ENCODE results near the gene FCGR2B. TPM values are rescaled to one million over a fixed set of nuclear protein-coding genes. Genes with fewer than 3 reads are reported as not detected.
A peak's percentile ranks its signal among the peaks of the same experiment; 100 is the strongest.
"Not testable (repeated sequence)": the region's sequence is repeated elsewhere in the genome, so short reads cannot be mapped to it uniquely, and the experiment has no call there.

The FCGR2B gene
- not detected for total RNA-seq (2021; fragmentation: NEBNext Ultra II Directional; extraction: Animal tissue kit (Norgen Biotek cat#: 25700))
- long read RNA-seq: 0 reads

DNA sequence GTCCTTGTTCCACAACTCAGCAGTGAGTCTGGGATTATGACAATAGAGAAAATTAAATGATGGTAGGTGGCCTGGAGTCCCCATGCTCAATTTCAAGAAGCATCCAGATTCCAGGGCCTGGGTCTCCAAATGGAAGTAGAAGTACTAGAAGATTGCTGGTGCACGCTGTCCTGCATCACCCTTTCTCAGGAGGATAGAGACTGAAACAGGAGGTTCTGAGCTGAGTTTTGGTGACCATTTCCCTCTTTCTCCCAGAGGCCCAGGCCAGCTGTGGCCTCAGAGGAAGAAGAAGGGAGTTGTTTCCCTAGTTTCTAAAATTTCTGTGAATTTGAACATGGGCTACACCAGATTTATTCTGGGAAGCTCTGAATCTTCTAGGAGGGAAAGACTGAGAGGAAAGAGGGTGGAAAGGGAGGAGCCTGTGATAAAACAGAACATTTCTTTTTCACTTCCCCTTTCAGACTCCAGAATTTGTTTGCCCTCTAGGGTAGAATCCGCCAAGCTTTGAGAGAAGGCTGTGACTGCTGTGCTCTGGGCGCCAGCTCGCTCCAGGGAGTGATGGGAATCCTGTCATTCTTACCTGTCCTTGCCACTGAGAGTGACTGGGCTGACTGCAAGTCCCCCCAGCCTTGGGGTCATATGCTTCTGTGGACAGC is at the start of gene FCGR2B:
Gene FCGR2B (plus strand): TSS at position 460 of the 656 bp plus-strand sequence. CDS start 99 bp downstream, at position 559.
- H3K9me3 Mint-ChIP-seq; H3K27me3 Mint-ChIP-seq (ENCODE audit: insufficient read depth); H3K36me3 Mint-ChIP-seq (ENCODE audit: low read depth); H3K27ac Mint-ChIP-seq; DNase-seq; H3K4me3 Mint-ChIP-seq; H3K4me1 Mint-ChIP-seq (ENCODE audit: low read depth): not testable (repeated sequence)

DNA sequence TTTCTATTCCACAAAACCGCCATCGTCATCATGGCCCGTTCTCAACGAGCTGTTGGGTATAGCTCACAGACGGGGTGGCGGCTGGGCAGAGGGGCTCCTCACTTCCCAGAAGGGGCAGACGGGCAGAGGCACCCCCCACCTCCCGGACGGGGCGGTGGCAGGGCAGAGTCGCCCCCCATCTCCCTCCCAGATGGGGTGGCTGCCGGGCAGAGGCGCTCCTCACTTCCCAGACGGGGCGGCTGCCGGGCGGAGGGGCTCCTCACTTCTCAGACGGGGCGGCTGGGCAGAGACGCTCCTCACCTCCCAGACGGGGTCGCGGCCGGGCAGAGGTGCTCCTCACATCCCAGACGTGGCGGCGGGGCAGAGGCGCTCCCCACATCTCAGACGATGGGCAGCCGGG is 46.5 kb upstream of the FCGR2B start:
- H3K4me3 Mint-ChIP-seq, H3K27ac Mint-ChIP-seq: not testable (repeated sequence)
- H3K4me1 Mint-ChIP-seq (ENCODE audit: low read depth): peaks cover 19% of the 10 kb centered on the region

DNA sequence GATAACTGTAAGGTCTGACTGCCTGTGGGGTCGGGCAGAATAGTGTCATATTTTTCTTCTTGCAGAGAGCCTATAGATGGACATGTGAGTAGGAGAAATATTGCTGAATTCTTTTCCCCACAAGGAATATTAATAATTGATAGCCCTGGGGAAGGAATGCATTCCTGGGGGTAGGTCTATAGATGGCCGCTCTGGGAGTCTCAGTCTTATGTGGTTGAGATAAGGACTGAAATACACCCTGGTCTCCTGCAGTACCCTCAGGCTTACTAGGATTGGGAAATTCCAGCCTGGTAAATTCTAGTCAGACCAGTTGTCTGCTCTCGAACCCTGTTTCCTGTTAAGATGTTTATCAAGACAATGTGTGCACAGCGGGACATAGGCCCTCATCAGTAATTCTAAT is 44.4 kb upstream of the FCGR2B start:
- H3K9me3 Mint-ChIP-seq; H3K4me3 Mint-ChIP-seq; H3K27ac Mint-ChIP-seq; H3K36me3 Mint-ChIP-seq (ENCODE audit: low read depth); H3K27me3 Mint-ChIP-seq (ENCODE audit: insufficient read depth); DNase-seq: not testable (repeated sequence)
- H3K4me1 Mint-ChIP-seq (ENCODE audit: low read depth): peaks cover 11% of the 10 kb centered on the region

More for the DNA sequence above, 46.5 kb upstream of the FCGR2B start:
- H3K27me3 Mint-ChIP-seq (ENCODE audit: insufficient read depth); H3K36me3 Mint-ChIP-seq (ENCODE audit: low read depth); DNase-seq; H3K9me3 Mint-ChIP-seq: not testable (repeated sequence)

DNA sequence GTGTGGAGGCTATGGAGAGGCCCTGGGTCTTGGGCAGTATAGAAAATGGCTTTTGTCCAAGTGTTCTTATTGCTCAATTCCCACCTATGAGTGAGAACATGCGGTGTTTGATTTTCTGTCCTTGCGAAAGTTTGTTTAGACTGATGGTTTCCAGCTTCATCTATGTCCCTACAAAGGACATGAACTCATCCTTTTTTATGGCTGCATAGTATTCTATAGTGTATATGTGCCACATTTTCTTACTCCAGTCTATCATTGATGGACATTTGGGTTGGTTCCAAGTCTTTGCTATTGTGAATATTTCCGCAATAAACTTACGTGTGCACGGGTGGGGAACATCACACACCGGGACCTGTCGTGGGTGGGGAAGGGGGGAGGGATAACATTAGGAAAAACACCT is 42.5 kb upstream of the FCGR2B start:
- H3K36me3 Mint-ChIP-seq (ENCODE audit: low read depth); H3K9me3 Mint-ChIP-seq; H3K4me3 Mint-ChIP-seq; H3K27ac Mint-ChIP-seq; H3K27me3 Mint-ChIP-seq (ENCODE audit: insufficient read depth); DNase-seq: not testable (repeated sequence)
- H3K4me1 Mint-ChIP-seq (ENCODE audit: low read depth): peaks cover 11% of the 10 kb centered on the region

DNA sequence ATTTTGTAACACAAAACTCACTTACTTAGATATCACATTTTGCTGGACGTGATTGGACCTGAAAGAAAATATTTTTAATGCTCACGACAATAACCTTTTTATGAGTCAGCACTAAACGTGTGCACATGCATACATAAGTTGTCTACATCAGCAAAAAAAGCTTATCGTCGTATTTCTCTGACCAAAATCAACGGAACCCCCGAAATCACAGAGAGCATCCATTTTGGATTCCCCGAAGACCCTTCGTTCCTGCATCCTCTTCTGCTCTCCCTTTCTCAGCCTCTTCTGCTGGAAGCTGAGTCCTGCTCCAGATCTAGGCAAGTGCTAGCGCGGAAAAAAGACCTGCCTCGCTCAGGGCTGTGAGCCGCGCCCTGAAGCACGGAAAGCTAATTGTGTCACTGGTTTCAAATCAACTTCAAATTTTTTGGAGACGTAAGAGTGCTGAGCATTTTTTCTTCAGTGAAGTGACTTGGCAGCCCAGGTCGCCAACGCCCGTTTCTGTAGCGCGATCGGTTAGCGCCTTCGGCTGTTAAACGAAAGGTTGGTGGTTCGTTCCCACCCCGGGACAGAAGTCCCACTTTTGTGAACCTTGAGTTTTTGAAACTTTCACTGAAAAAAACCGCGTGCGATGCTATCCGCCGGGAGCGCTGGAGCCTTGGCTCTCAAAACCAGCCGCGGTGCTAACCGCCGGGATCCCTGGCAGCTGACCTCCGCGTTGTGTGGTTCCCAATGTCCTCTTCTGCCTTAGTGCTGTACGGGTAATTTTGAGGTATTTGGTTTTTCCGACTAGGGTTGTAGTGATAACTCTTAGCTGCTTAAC is 41.6 kb upstream of the FCGR2B start:
- H3K36me3 Mint-ChIP-seq (ENCODE audit: low read depth); H3K9me3 Mint-ChIP-seq: not testable (repeated sequence)
- H3K27ac Mint-ChIP-seq: peak overlapping the region; percentile 80
- DNase-seq: peak; percentile 83
- H3K4me1 Mint-ChIP-seq (ENCODE audit: low read depth): peaks cover 11% of the 10 kb centered on the region
- H3K4me3 Mint-ChIP-seq: peak overlapping the region; percentile 94
- H3K27me3 Mint-ChIP-seq (ENCODE audit: insufficient read depth): peaks cover 11% of the 10 kb centered on the region

DNA sequence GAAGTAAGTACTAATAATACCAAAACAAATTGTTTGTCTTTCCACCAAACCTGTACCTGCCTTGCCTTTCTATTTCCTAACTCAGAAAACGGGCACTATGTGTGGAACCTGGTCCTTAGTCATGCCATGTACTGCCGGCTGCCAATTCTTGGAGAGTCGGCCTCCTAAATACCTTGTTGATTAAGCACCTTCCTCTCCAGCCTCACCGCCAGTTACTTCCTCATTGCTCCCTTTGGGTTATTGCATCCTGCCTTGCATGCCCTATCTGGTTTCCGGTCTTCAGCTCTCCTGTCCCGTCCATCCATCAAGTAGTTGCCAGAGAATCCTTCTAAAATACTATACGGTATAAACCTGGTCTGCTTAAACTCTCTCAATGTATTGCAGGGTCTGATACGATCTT is 40.9 kb upstream of the FCGR2B start:
- Mint-ChIP-seq H3K27me3 (ENCODE audit: insufficient read depth) (peaks cover 16% of the 10 kb centered on the region), H3K4me3 (peak overlapping the region; percentile 94), H3K4me1 (ENCODE audit: low read depth) (peaks cover 11% of the 10 kb centered on the region)
- H3K9me3 Mint-ChIP-seq; H3K27ac Mint-ChIP-seq; H3K36me3 Mint-ChIP-seq (ENCODE audit: low read depth); DNase-seq: not testable (repeated sequence)

DNA sequence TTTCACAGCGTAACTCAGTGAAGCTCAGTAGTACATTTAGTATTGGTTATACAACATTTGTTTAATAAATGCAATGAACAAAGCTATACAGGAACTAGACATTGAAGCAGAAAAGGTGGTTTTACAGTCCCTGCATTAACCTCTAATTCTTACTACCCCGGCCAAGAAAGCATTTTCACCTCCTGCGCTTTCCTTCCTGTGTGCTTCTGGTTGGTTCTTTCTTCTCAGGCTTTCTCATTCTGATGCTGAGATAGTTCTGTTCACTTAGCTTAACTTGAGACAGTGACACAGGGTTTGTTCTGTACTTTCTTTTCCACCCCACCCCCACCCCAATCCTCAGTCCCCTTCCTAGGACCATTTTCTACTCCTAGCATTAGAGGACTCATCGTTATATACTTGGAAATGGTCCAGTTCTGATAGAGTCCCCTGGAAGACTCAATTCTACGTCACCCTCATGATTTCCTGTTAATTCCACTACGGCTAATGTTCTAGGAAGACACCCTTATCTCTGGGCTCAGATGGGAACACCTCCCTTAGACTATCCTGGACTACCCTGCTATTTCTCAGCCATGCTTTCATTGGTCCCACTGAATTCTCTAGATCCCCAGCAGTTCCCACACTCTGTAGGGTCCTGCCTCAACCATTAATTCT is 39.4 kb upstream of the FCGR2B start:
- H3K36me3 Mint-ChIP-seq (ENCODE audit: low read depth); DNase-seq; H3K9me3 Mint-ChIP-seq; H3K4me3 Mint-ChIP-seq; H3K27ac Mint-ChIP-seq: not testable (repeated sequence)
- H3K27me3 Mint-ChIP-seq (ENCODE audit: insufficient read depth): peaks cover 22% of the 10 kb centered on the region
- H3K4me1 Mint-ChIP-seq (ENCODE audit: low read depth): peaks cover 11% of the 10 kb centered on the region

DNA sequence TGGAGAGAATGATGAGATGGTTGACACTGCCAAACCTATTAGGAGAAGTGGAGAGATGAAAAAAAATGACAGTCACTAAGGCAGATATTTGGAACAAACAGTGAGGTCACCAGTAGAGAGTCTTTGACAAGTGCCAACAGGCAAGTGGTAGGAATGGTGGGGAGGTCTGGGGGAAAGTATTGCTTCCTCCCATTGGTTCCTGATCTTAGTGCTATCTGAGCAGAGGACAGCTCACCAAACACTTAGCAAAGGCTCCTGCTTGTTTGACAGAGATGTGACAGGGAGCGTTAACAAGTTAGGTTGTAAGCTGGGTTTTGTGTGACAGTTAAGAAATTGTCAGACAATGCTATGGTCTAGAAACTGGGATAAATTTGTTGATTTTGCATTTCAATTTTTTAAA is 38.3 kb upstream of the FCGR2B start:
- H3K36me3 Mint-ChIP-seq (ENCODE audit: low read depth); H3K4me3 Mint-ChIP-seq; H3K27ac Mint-ChIP-seq; DNase-seq; H3K9me3 Mint-ChIP-seq: not testable (repeated sequence)
- peaks cover 11% of the 10 kb centered on the region for H3K4me1 Mint-ChIP-seq (ENCODE audit: low read depth)
- peaks cover 22% of the 10 kb centered on the region for H3K27me3 Mint-ChIP-seq (ENCODE audit: insufficient read depth)

DNA sequence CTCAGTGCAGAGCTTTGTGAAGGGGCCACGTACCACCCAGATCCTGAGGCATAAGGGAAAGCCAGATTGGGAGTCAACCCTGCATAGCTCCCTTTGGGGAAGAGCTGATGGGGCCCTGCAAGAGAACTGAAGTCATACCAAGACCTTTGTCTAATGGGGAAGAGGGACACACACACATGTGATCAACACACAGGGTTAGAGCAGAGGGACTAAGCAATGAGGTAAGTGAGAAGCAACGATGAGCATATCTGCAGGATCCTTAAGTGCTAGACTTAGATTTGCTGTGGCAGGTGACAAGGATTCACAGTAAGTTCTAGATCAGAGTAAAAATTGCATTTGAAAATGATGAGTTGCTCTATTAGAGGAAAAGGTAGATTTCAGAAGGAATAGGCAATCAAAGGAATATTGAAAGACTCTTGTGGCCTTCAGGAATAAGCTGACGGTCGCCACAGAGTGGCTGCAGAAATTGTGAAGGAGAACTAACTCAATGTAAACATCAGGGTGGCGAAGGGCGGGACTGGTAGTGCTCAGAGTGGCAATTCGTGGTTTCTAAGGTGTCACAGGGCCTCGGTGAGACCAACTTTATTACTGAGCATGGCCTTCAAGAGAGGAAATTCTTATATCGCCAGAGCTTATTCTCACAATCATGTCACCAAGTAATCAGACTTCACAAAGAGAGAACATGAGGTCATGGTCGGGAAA is 36.3 kb upstream of the FCGR2B start:
- peaks cover 22% of the 10 kb centered on the region for H3K27me3 Mint-ChIP-seq (ENCODE audit: insufficient read depth)
- not testable (repeated sequence) for H3K36me3 Mint-ChIP-seq (ENCODE audit: low read depth); DNase-seq; H3K4me1 Mint-ChIP-seq (ENCODE audit: low read depth); H3K27ac Mint-ChIP-seq; H3K4me3 Mint-ChIP-seq; H3K9me3 Mint-ChIP-seq

DNA sequence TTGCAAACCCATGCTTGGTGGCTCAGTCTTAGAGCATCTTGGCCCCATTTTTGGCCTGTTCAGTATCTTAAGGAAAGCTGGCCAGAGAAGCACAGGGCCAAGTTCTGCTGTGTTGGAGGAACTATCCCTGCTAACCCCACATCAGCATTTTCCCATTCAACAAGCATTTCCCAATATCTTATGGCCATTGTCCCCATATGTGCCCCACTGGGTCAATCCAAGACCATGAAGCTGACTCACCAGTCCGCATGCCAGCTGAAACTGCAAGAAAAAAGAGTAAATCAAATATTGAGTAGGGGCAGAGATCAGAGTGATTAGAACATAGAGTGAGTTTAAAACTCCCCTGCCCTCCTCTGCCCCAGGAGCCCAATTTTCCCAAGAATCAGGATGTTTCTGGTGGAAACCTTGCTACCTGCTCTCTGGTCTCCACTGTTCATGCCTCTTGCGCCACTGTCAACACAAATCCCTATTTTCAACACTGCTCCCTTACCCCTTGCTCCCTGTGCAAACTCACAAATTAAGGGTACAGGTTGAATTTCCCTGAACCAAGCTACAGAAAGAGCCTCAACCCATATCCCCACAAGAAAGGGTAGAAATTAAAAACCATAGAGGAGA is 32.7 kb upstream of the FCGR2B start:
- H3K36me3 Mint-ChIP-seq (ENCODE audit: low read depth); H3K27ac Mint-ChIP-seq; H3K4me1 Mint-ChIP-seq (ENCODE audit: low read depth); DNase-seq; H3K4me3 Mint-ChIP-seq; H3K9me3 Mint-ChIP-seq: not testable (repeated sequence)
- H3K27me3 Mint-ChIP-seq (ENCODE audit: insufficient read depth): peaks cover 19% of the 10 kb centered on the region; the same call in 1 of the 2 replicates

All from HFFc6 (cell line).